Measurements from ENCODE around the gene HIF3A. TPM values are rescaled to one million over a fixed set of nuclear protein-coding genes. Genes with fewer than 3 reads are reported as not detected.

HIF3A gene
- total RNA-seq, 1 donor from 2014 or later: 64.1 TPM

DNA sequence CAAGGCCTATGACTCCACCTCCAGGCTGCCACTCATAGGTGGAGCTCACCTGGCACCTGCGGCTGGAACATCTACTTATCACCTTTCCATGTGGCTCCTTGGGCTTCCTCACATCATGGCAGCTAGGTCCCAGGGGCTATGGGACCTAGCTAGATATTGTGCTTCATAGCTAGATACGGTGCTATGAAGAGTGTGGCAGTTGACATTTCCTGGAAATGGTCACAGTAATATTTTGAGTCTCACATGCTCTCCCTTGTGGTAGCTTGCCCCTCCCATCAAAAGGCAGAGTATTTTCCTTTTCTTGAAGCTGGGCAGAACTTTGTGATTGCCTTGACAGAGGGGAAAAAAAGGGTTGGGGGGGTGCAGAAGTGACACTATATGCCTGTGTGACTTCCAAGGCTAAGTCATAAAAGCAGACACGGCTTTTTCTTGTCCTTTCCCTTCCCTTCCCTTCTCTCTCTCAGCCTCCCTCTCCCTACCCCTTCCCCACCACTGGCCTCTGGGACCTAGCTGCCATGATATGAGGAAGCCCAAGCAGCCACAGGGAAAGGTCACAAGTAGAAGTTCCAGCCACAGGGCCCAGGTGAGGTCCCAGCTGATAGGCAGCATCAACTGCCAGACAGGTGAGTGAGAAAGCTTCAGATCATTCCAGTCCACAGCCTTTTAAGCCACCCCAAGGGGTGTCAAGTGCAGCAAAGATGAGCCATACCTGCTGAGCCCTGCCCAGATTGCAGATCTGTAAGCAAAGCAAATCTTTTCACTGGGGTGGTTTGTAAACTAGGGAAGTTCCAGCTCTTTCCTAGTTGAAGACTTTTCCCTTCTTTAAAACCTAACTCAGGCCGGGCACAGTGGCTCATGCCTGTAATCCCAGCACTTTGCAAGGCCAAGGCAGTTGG, 6.9 kb upstream of the HIF3A start:
- no peak for DNase-seq
- intact Hi-C loops (cut with DNase I): no loop called here
- H3K4me3 ChIP-seq: no peak overlapping the region
- TF ChIP-seq, protein P1, sequence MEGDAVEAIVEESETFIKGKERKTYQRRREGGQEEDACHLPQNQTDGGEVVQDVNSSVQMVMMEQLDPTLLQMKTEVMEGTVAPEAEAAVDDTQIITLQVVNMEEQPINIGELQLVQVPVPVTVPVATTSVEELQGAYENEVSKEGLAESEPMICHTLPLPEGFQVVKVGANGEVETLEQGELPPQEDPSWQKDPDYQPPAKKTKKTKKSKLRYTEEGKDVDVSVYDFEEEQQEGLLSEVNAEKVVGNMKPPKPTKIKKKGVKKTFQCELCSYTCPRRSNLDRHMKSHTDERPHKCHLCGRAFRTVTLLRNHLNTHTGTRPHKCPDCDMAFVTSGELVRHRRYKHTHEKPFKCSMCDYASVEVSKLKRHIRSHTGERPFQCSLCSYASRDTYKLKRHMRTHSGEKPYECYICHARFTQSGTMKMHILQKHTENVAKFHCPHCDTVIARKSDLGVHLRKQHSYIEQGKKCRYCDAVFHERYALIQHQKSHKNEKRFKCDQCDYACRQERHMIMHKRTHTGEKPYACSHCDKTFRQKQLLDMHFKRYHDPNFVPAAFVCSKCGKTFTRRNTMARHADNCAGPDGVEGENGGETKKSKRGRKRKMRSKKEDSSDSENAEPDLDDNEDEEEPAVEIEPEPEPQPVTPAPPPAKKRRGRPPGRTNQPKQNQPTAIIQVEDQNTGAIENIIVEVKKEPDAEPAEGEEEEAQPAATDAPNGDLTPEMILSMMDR (IDR thresholded peaks at IDR 0.05): no peak
- peak overlapping the region; percentile 63 for H3K27ac ChIP-seq
- H3K9me3 ChIP-seq: peaks cover 9% of the 10 kb centered on the region
- no peak for ATAC-seq
- no peaks in the 10 kb centered on the region for H3K27me3 ChIP-seq (ENCODE audit: low read depth)
- H3K4me1 ChIP-seq: peaks cover 10% of the 10 kb centered on the region
- no peaks in the 10 kb centered on the region for H3K36me3 ChIP-seq

DNA sequence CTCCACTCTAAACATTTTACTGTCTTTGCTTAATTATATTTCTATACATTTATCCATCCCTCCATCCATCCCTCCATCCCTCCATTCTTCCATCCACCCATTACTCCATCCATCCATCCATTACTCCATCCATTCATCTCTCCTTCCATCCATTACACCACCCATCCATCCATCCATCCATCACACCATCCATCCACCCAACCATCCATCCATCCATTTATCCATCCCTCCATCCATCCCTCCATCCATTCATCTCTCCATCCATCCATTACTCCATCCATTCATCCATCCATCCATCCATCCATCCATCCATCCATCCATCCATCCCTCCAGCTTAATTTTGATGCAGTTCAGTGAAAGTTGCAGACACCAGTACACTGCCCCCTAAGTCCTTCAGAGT, 5.0 kb upstream of the HIF3A start:
- H3K36me3 ChIP-seq: no peaks in the 10 kb centered on the region
- H3K4me3 ChIP-seq: no peak overlapping the region
- ATAC-seq: no peak
- intact Hi-C loops (cut with DNase I): no loop called here
- no peak for DNase-seq
- TF ChIP-seq, protein P1 (IDR thresholded peaks at IDR 0.05): no peak
- no peak overlapping the region for H3K27ac ChIP-seq
- H3K4me1 ChIP-seq: peaks cover 13% of the 10 kb centered on the region
- H3K9me3 ChIP-seq: peaks cover 9% of the 10 kb centered on the region
- no peaks in the 10 kb centered on the region for H3K27me3 ChIP-seq (ENCODE audit: low read depth)

DNA sequence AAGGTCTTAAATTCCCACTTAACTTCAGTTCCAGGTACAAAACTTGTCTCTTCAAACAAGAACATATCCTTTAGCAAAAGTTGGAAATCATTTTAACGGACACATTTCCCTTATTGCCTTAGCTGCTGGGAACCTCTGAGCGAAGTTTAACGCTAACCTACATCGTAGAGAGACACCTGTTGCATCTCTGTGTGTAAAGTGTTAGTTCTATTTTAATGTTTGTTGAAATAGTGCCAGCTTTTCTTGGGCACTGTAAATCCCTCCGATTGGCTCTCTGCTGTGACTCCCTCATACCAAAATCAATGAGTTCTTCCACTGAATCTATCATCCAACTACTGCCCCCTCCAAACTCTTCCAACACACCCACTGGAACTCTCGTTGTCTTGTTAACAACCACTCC, 2.3 kb upstream of the HIF3A start:
- intact Hi-C loops (cut with DNase I): no loop called here
- TF ChIP-seq, protein P1 (IDR thresholded peaks at IDR 0.05): no peak
- Histone ChIP-seq H3K27me3 (ENCODE audit: low read depth) (no peaks in the 10 kb centered on the region), H3K36me3 (no peaks in the 10 kb centered on the region), H3K4me1 (peaks cover 30% of the 10 kb centered on the region), H3K9me3 (peaks cover 9% of the 10 kb centered on the region), H3K27ac (no peak overlapping the region), H3K4me3 (no peak overlapping the region)
- no peak for DNase-seq
- ATAC-seq: no peak

DNA sequence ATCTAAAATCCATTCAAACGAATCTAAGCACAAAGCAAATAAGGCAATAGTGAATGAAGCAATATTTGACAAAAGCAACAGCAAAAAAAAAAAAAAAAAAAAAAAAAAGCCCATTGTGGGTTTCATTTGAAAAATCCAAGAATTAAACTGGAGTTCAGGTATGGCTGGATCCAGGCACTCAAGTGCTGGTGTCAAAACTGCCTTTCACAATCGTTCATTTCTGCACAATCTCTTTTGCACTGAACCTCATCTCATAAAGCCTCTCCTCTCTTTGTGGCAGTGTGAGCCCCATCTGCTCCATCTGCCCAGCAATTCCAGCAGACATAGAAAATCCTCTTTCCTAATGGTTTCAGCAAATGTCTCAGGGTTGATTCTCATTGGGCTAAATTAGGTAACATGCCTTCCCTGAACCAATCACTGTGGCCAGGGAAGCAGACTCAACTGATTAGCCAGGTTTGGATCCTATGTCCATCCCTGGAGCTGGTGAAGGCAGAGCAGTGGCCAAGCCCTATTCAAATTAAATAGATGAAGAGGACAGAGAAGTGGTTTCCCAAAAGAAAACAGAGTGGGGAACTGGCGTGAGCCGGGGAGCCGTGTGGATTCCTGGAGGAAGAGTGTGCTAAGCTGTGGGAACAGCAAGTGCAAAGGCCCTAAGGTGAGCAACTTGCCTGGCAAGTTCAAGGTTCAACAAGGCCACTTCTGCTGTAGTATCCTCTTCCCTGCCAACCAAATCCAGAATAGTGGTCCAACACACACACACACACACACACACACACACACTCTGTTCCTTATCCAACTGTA, 1.2 kb upstream of the HIF3A start:
- no peaks in the 10 kb centered on the region for H3K36me3 ChIP-seq
- H3K27me3 ChIP-seq (ENCODE audit: low read depth): no peaks in the 10 kb centered on the region
- no peak overlapping the region for H3K27ac ChIP-seq
- DNase-seq (no peak), ATAC-seq (no peak)
- intact Hi-C loops (cut with DNase I): no loop called here
- peaks cover 39% of the 10 kb centered on the region for H3K4me1 ChIP-seq
- TF ChIP-seq, protein P1 (IDR thresholded peaks at IDR 0.05): no peak
- H3K9me3 ChIP-seq: no peaks in the 10 kb centered on the region
- H3K4me3 ChIP-seq: no peak overlapping the region

DNA sequence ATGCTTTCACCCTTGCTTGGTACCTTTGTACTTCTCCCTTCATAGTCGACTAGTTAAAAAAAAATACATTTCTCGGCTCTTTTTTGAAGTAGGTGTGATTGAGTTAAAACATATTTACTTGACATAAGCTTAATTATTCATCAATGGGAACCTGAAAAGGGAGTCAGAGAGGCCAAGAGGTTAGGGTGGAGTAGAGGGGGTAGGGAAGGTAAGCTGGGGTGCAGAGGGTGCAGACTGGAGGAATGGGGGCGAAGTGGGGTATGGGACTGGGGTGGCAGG, 701 bp upstream of the HIF3A start:
- Histone ChIP-seq H3K36me3 (no peaks in the 10 kb centered on the region), H3K27me3 (ENCODE audit: low read depth) (no peaks in the 10 kb centered on the region), H3K4me3 (no peak overlapping the region), H3K27ac (no peak overlapping the region), H3K4me1 (peaks cover 42% of the 10 kb centered on the region), H3K9me3 (no peaks in the 10 kb centered on the region)
- DNase-seq (no peak), ATAC-seq (no peak)
- intact Hi-C loops (cut with DNase I): no loop called here
- TF ChIP-seq, protein P1 (IDR thresholded peaks at IDR 0.05): no peak

Measured in lower lobe of right lung (tissue), 2 donors.